Measurements from ENCODE around the gene NKX1-1. TPM values are rescaled to one million over a fixed set of nuclear protein-coding genes. Genes with fewer than 3 reads are reported as not detected.
A peak's percentile ranks its signal among the peaks of the same experiment; 100 is the strongest.

NKX1-1 gene
- total and polyA plus RNA-seq, 11 donors: not detected

- H3K27ac ChIP-seq: no peak overlapping the region
- ATAC-seq (no peak), DNase-seq (peak in 2 of 5 donors; percentile 5 to 37)
- H3K4me1 ChIP-seq: peaks cover 0 to 4% (median 0%) of the 10 kb centered on the region in 12 donors
- no peak overlapping the region for H3K4me3 ChIP-seq
- H3K9me3 ChIP-seq: no peaks in the 10 kb centered on the region
- no peaks in the 10 kb centered on the region for H3K36me3 ChIP-seq
- intact Hi-C loops (cut with DNase I): no loop called here
- peaks cover 31 to 75% (median 56%) of the 10 kb centered on the region in 9 donors for H3K27me3 ChIP-seq
- WGBS, 4 donors: 53 to 63% (median 58%) methylated on average over 26 to 27 of the region's 27 CpGs
- TF ChIP-seq CTCF (IDR thresholded peaks at IDR 0.05) (no peak), POLR2A (IDR thresholded peaks at IDR 0.05) (no peak)
Observed at GRCh38 chr4:1416051-1416947, 10.1 kb upstream of the NKX1-1 start.

GRCh38 chr4:1415681-1415981, 9.4 kb upstream of the NKX1-1 start:
- no peak overlapping the region for H3K4me3 ChIP-seq
- H3K27me3 ChIP-seq: peaks cover 37 to 76% (median 58%) of the 10 kb centered on the region in 9 donors
- ATAC-seq (no peak), DNase-seq (peak in 1 of 5 donors; percentile 33)
- H3K36me3 ChIP-seq: no peaks in the 10 kb centered on the region
- H3K9me3 ChIP-seq: no peaks in the 10 kb centered on the region
- TF ChIP-seq CTCF (IDR thresholded peaks at IDR 0.05) (no peak), POLR2A (IDR thresholded peaks at IDR 0.05) (no peak)
- 66 to 69% (median 67%) methylated on average over 13 of the region's 13 CpGs for WGBS, 4 donors
- H3K4me1 ChIP-seq: peaks cover 0 to 4% (median 0%) of the 10 kb centered on the region in 12 donors
- no peak overlapping the region for H3K27ac ChIP-seq
- intact Hi-C loops (cut with DNase I): no loop called here

GRCh38 chr4:1414831-1415680, 8.8 kb upstream of the NKX1-1 start:
- H3K4me3 ChIP-seq: no peak overlapping the region
- ATAC-seq (no peak), DNase-seq (peak in 2 of 5 donors; percentile 3 to 51)
- no peaks in the 10 kb centered on the region for H3K36me3 ChIP-seq
- peaks cover 0 to 4% (median 0%) of the 10 kb centered on the region in 12 donors for H3K4me1 ChIP-seq
- intact Hi-C loops (cut with DNase I): no loop called here
- no peak for TF ChIP-seq POLR2A (IDR thresholded peaks at IDR 0.05)
- WGBS, 4 donors: 34 to 45% (median 38%) methylated on average over 7 to 71 of the region's 75 CpGs
- no peak overlapping the region for H3K27ac ChIP-seq
- H3K27me3 ChIP-seq: peaks cover 38 to 77% (median 61%) of the 10 kb centered on the region in 9 donors
- no peaks in the 10 kb centered on the region for H3K9me3 ChIP-seq

GRCh38 chr4:1413687-1414479, 7.6 kb upstream of the NKX1-1 start:
- ATAC-seq (no peak), DNase-seq (peak in 1 of 5 donors; percentile 51)
- intact Hi-C loops (cut with DNase I): no loop called here
- H3K9me3 ChIP-seq: no peaks in the 10 kb centered on the region
- peaks cover 0 to 4% (median 0%) of the 10 kb centered on the region in 12 donors for H3K4me1 ChIP-seq
- H3K4me3 ChIP-seq: no peak overlapping the region
- H3K36me3 ChIP-seq: no peaks in the 10 kb centered on the region
- no peak overlapping the region for H3K27ac ChIP-seq
- WGBS, 4 donors: 13 to 30% (median 19%) methylated on average over 24 to 73 of the region's 77 CpGs
- TF ChIP-seq POLR2A (IDR thresholded peaks at IDR 0.05) (no peak), CTCF (IDR thresholded peaks at IDR 0.05) (no peak)
- peaks cover 45 to 81% (median 67%) of the 10 kb centered on the region in 9 donors for H3K27me3 ChIP-seq
